GM19397 (cell line): ENCODE data around the gene SLC10A7.

Experiments
- ATAC-seq: cut with Tn5 transposase; IDR thresholded peaks from one replicate; pipeline ENCODE4 v1.9.1; 2021; ENCODE audit warnings: mild to moderate bottlenecking, moderate library complexity; ENCODE audit not compliant: unreplicated experiment

The SLC10A7 gene

DNA sequence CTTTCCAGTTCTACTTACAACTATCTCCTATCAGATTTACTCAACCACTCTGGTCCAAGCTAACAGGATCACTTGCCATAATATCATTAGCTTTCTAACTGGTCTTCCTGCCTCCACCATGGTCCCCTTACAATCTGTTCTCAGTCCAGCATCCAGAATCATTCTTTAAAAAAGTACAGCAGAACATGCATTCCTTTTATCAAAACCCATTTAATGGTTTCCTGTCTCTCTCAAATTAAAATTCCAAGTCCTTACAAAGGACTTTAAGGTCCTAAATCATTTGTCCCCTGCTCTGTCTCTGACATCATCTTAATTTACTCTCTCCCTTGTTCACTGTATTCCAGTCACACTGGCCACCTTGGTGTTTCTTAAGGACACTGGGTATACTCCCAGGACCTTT lies 202.8 kb downstream of the SLC10A7 start:
- no peak for ATAC-seq

GRCh38 chr4:146317783-146318182 lies 204.0 kb downstream of the SLC10A7 start:
- ATAC-seq = no peak

GRCh38 chr4:146315184-146315583 lies 206.6 kb downstream of the SLC10A7 start:
- ATAC-seq = no peak

- ATAC-seq = no peak
These were observed 210.3 kb downstream of the SLC10A7 start for GRCh38 chr4:146311238-146311970.

GRCh38 chr4:146310319-146311021 lies 211.3 kb downstream of the SLC10A7 start:
- ATAC-seq = peak; percentile 83

DNA sequence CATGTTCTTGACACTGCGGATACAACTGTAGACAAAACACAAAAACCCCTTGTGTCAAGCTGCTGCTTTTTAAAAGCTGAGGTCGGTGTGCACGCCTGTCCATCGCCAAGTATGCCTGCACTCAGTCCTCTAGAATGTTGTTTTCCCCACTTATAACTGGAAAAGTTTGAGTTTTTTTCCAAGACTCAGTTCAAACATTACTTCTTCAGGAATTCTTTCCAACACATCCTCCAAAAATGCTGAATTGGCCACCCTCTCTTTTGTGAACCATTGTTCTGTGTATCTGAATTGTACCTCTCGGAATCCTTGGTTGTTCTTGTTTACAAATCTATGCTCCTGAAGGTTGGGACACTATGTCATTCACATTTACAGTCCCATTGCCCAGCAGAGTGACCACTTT lies 212.8 kb downstream of the SLC10A7 start:
- ATAC-seq = no peak

DNA sequence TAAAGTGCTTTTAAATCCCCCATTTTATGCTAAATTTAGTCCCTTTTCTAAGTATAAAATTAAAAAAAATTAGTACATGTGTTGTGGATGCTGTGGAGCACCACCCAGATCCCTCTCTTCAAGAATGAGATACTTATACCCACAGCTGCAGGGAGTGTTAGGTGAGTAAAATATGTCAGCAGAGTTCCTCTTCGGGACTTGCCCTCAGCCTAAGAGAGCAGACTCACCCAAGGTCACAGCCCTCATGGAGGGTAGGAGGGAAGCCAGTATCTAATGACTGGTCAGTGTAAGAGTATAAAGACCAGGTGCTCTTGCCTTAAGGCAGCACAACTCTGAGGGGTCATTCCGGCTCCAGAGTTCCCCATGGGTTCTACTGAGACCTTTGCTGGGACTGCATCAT lies 218.9 kb downstream of the SLC10A7 start:
- ATAC-seq = no peak

DNA sequence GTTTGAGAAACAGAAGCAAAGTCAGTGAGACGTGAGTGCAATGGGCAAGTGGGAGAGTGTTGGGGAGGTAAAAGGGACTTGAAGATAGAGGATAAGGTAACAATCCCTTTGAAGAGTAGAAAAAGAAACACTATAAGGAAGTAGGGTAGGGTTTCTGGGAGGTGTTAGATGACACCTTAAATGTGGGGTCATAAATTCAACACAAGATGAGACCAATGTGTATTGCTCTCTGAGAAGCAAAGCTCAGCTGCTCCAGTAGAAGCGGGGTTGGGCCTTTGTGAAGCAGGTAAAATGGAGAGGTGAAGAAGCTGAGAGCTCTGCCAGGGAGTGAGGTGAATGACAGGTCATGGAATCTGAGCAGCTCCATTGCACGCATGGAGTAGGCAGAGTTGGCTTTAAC lies 222.1 kb downstream of the SLC10A7 start:
- no peak for ATAC-seq

GRCh38 chr4:146294776-146295175 lies 227.0 kb downstream of the SLC10A7 start:
- ATAC-seq = no peak

DNA sequence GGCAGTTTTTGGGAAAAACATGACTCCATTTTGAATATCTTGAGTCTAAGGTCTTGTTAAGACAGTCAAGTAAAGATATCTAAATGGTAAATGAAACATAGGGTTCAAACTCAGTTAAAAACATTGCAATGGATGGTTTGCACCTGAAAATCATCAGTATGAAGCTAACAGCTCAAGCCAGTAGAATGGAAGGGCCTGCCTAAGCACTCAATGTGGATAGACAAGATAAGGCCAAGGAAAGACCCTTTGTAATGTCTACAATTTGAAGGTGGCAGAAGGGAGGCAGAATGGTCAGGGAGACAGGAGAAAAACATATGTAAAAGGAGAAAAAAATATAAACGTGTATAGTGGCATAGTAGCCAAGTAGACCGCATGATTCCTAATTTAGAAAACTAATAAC lies 229.2 kb downstream of the SLC10A7 start:
- no peak for ATAC-seq

- ATAC-seq = no peak
These were observed 230.4 kb downstream of the SLC10A7 start for GRCh38 chr4:146291313-146291712.

DNA sequence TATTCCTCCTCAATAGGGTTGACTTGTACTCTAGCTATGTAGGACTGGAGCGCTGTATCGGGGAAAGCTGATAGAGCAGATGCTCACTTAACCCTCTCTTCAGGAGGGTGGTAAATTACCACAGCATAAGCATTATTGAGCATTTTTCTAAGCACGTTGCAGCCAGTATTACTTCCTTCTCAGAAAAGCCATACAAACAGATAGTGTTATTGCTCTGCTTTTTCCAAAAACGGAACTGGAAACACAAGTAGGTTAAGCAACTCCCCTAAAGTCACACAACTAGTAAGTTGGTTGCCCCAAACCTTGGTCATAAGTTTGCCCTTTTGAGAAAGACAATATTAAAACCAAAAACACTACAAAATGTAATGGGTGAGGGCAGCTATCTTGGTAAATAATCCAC lies 233.5 kb downstream of the SLC10A7 start:
- ATAC-seq = no peak

GRCh38 chr4:146285037-146285436 lies 236.7 kb downstream of the SLC10A7 start:
- ATAC-seq = no peak

DNA sequence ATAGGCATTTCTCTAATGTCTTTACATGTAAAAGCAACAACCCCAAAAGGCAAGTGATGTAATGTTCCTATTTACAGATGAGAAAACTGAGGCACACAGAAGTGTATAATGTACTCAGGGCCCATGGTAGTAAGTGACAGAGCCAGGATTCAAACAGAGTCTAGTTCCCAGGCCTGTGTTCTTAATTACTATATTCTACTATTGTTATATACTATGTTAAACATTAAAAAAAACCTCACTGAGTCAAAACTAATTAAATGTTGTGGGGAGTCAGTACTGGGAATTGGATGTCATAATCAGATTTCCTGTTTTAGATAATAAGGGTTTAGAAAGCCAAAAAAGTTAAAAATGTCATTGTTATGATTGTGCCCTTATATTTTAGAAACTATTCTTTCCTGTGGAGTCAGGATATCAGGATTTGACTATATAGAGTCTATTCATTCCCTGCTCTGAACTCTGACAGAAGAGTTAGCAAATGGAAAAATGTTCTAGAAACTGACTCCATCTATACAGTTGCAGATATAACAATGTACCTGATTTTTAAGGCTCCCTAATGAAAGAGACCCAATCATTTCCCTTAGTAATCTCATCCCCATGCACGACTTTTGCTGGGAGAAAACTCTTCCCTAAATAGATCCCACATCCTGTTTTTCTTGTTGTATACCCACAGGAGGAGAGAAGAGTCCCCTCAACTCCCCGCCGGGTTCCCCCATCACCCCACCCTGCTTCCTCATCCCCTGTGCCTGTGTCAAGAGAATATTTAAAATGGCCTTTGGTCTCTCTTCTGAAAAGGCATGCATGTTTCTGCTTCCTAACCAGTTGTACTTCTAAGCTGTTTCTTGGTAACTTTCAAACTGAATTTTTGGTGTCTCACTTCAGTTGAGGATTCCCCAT lies 237.7 kb downstream of the SLC10A7 start:
- ATAC-seq = no peak

- ATAC-seq = no peak
These were observed 239.1 kb downstream of the SLC10A7 start for GRCh38 chr4:146282657-146283056.

- no peak for ATAC-seq
These were observed 242.8 kb downstream of the SLC10A7 start for GRCh38 chr4:146278986-146279385.

GRCh38 chr4:146275370-146275769 lies 246.4 kb downstream of the SLC10A7 start:
- no peak for ATAC-seq

DNA sequence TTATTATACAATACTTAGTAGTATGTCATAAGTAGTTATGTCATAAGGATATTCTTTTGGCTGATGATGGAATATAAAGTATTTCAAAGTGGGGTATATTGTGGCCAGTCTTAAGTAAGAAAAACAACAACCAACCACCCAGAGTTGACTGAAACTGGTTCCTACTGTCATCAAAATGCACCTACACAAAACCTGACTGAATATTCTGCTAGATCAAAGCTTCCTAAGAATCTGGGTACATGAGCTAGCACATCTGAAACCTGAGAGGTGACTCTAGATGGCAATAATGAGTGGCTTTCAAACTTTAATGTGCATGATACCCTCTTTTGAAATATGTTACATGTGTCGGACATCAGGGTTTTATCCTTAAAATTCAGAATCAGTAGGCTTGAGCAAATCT lies 247.0 kb downstream of the SLC10A7 start:
- no peak for ATAC-seq

DNA sequence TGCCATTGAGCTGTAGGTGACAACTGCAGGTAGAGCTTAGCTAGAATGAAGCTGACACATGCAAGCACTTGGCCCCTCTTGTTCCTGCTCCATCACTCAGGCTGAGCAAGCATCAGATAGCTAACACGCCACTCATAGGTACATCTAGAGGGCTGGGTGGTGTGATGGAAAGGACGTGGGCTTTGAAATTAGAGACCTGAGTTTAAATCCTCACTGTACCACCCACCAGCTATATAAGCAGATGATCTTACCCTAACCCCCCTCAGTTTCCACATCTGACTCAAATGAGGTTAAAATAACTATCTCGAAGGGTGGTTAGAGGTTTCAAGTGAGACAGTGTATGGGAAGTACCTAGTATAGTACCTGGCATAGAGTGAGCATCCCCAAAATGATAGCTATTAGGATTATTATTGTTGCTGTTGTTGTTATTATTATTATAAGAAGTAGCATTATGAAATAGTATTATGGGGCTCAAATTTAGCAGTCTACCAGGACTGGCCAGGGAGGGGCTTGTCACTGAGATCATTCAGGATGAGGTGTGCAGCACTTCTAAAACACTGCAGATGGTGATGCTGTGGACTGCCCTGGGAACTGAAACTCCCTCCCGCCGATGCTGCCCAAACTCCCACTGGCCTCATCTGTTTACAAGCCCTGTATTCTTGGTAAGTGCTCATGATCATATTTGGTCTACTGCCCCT lies 248.4 kb downstream of the SLC10A7 start:
- peak; percentile 59 for ATAC-seq

DNA sequence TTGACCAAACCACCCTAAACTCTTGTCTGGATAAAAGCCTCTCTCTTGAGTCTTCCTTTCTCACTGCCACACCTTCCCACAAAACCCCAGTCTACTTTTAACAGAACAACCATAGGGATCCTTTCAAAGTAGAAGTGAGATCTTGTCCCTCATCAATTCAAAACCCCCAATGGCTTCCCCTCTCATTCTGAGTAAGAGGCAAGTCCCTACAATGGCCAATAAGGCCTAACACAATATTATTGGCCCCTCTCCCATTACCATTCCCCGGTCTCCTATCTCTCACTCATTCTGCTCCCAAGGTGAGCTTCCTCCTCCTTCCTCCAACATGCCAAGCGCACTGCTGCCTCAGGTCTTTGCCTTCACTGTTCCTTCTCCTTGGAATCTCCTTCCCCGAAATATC lies 250.3 kb downstream of the SLC10A7 start:
- ATAC-seq = no peak

GRCh38 chr4:146269228-146269653 lies 252.5 kb downstream of the SLC10A7 start:
- peak; percentile 55 for ATAC-seq
